Activated CD8-positive, alpha-beta T cell treated with anti-CD3 and anti-CD28 coated beads for 36 hours (primary cell): ENCODE data around the gene JKAMP. TPM values are rescaled to one million over a fixed set of nuclear protein-coding genes. Genes with fewer than 3 reads are reported as not detected.

Experiments used
- ATAC-seq: fragments of 200-7000 bp; cut with Tn5 transposase; one replicate; pipeline ENCODE4 v1.10.0; 2021; ENCODE audit warnings: mild to moderate bottlenecking, moderate library complexity
- CTCF ChIA-PET: fragments of 350-600 bp; sonication (Branson Sonifier 250); formaldehyde crosslinking; loops from one replicate; lab custom pipeline; 2021; ENCODE audit warnings: antibody characterized with exemption; lab: Charles Lee
- POLR2A ChIA-PET: fragments of 350-600 bp; sonication (Branson Sonifier 250); formaldehyde crosslinking; loops from one replicate; lab custom pipeline; 2021; ENCODE audit warnings: antibody characterized with exemption; lab: Charles Lee
- DNase-seq: peaks from one replicate; pipeline ENCODE4 v3.0.0-alpha.2; 2020
- H3K27ac Mint-ChIP-seq: one replicate; pipeline ENCODE4 v1.8.0; 2021; ENCODE audit warnings: mild to moderate bottlenecking, mixed read lengths
- H3K27me3 Mint-ChIP-seq: one replicate; pipeline ENCODE4 v1.8.0; 2021; ENCODE audit warnings: mixed read lengths
- H3K36me3 Mint-ChIP-seq: one replicate; pipeline ENCODE4 v1.8.0; 2021; ENCODE audit warnings: low read depth, mixed read lengths
- H3K4me1 Mint-ChIP-seq: one replicate; pipeline ENCODE4 v1.8.0; 2021; ENCODE audit warnings: low read depth, mixed read lengths
- H3K4me3 Mint-ChIP-seq: one replicate; pipeline ENCODE4 v1.8.0; 2021; ENCODE audit warnings: mild to moderate bottlenecking, moderate library complexity, mixed read lengths
- H3K9me3 Mint-ChIP-seq: one replicate; pipeline ENCODE4 v1.8.0; 2021; ENCODE audit warnings: mixed read lengths
- CTCF ChIP-seq: fragments of 200-600 bp; IDR thresholded peaks from one replicate; pipeline ENCODE4 v1.8.0; 2022; ENCODE audit warnings: antibody characterized with exemption, mild to moderate bottlenecking
- intact Hi-C: fragments of 100-400 bp; cut with micrococcal nuclease; formaldehyde crosslinking; loops from one replicate; pipeline ENCODE4 v1.10.0; 2022
- total RNA-seq, 2 experiments: library from RNA; stranded (reverse); gene quantifications; one replicate each; pipeline ENCODE4 v1.2.3, GENCODE V29; 2021

The JKAMP gene
- total RNA-seq, 2 experiments from 2014 or later = 15.3 to 16.0 TPM

- H3K4me1 Mint-ChIP-seq = no peaks in the 10 kb centered on the region
- no peak for TF ChIP-seq CTCF
- H3K36me3 Mint-ChIP-seq = peaks cover 20% of the 10 kb centered on the region
- H3K27me3 Mint-ChIP-seq = no peaks in the 10 kb centered on the region
- DNase-seq (no peak), ATAC-seq (no peak)
- intact Hi-C loops = no loop called here
- CTCF ChIA-PET = no interaction called here
- POLR2A ChIA-PET = no interaction called here
- no peak overlapping the region for H3K27ac Mint-ChIP-seq
- no peak overlapping the region for H3K4me3 Mint-ChIP-seq
- H3K9me3 Mint-ChIP-seq = no peaks in the 10 kb centered on the region
Observed at GRCh38 chr14:59455411-59455810, 28.9 kb upstream of the JKAMP start.

- ATAC-seq (no peak), DNase-seq (no peak)
- intact Hi-C loops = no loop called here
- no peaks in the 10 kb centered on the region for H3K4me1 Mint-ChIP-seq
- TF ChIP-seq CTCF = no peak
- peaks cover 7% of the 10 kb centered on the region for H3K27me3 Mint-ChIP-seq
- H3K9me3 Mint-ChIP-seq = no peaks in the 10 kb centered on the region
- CTCF ChIA-PET = no interaction called here
- POLR2A ChIA-PET = interaction anchor here (1.4 kb wide), 1 partner anchor 25 kb away, joined by 3 read pairs; the partner anchor contains the start of genes JKAMP and L3HYPDH
- no peak overlapping the region for H3K4me3 Mint-ChIP-seq
- H3K27ac Mint-ChIP-seq = no peak overlapping the region
- H3K36me3 Mint-ChIP-seq = peaks cover 25% of the 10 kb centered on the region
Observed at GRCh38 chr14:59458486-59458885, 25.8 kb upstream of the JKAMP start.

GRCh38 chr14:59460378-59460777 lies 23.9 kb upstream of the JKAMP start:
- peaks cover 8% of the 10 kb centered on the region for H3K4me1 Mint-ChIP-seq
- ATAC-seq = no peak
- intact Hi-C loops = no loop called here

GRCh38 chr14:59461891-59462290 lies 22.4 kb upstream of the JKAMP start:
- ChIA-PET POLR2A (no interaction called here), CTCF (interaction anchor here (1.1 to 1.7 kb wide), 2 partner anchors 13 to 115 kb away, joined by 4 to 5 read pairs; partner anchors contain the start of gene CCDC175)
- Mint-ChIP-seq H3K36me3 (peaks cover 15% of the 10 kb centered on the region), H3K4me3 (no peak overlapping the region), H3K9me3 (no peaks in the 10 kb centered on the region), H3K4me1 (peaks cover 12% of the 10 kb centered on the region), H3K27ac (no peak overlapping the region), H3K27me3 (peaks cover 7% of the 10 kb centered on the region)
- DNase-seq (no peak), ATAC-seq (no peak)
- intact Hi-C loops = no loop called here
- TF ChIP-seq CTCF = no peak

More at GRCh38 chr14:59460378-59460777, 23.9 kb upstream of the JKAMP start:
- DNase-seq = no peak
- no peak overlapping the region for H3K4me3 Mint-ChIP-seq
- ChIA-PET CTCF (no interaction called here), POLR2A (no interaction called here)
- no peak for TF ChIP-seq CTCF
- peaks cover 7% of the 10 kb centered on the region for H3K27me3 Mint-ChIP-seq
- no peaks in the 10 kb centered on the region for H3K9me3 Mint-ChIP-seq
- peaks cover 23% of the 10 kb centered on the region for H3K36me3 Mint-ChIP-seq
- H3K27ac Mint-ChIP-seq = no peak overlapping the region

- intact Hi-C loops = no loop called here
- ATAC-seq (peak; percentile 54), DNase-seq (peak; percentile 64)
- Mint-ChIP-seq H3K4me1 (peaks cover 12% of the 10 kb centered on the region), H3K36me3 (peaks cover 5% of the 10 kb centered on the region), H3K27me3 (peaks cover 7% of the 10 kb centered on the region), H3K9me3 (no peaks in the 10 kb centered on the region), H3K27ac (peak overlapping the region; percentile 78), H3K4me3 (peak overlapping the region; percentile 80)
- POLR2A ChIA-PET = interaction anchor here (0.7 to 0.8 kb wide), 2 partner anchors 20 kb away, joined by 3 read pairs; partner anchors contain the start of genes JKAMP and L3HYPDH
- CTCF ChIA-PET = interaction anchor here (0.9 to 1.9 kb wide), 4 partner anchors 14 to 113 kb away, joined by 3 to 7 read pairs (median 4); no protein-coding TSS in a partner anchor
- TF ChIP-seq CTCF = no peak
Observed at GRCh38 chr14:59463787-59464485, 20.4 kb upstream of the JKAMP start.
